GM18907 (cell line): ENCODE measurements around the gene C17orf114.

Source experiments
- ATAC-seq: cut with Tn5 transposase; IDR thresholded peaks from one replicate; pipeline ENCODE4 v1.9.1; 2021; ENCODE audit warnings: mild to moderate bottlenecking, moderate library complexity; ENCODE audit not compliant: unreplicated experiment

Gene C17orf114

GRCh38 chr17:4788159-4788806 lies 13.8 kb downstream of the C17orf114 start:
- no peak for ATAC-seq

GRCh38 chr17:4786516-4786915 lies 15.6 kb downstream of the C17orf114 start:
- no peak for ATAC-seq

GRCh38 chr17:4786106-4786511 lies 16.0 kb downstream of the C17orf114 start, which contains the start of gene VMO1:
Gene VMO1 (minus strand): TSS chr17:4786364. CDS start chr17:4786352, 12 bp downstream.
- no peak for ATAC-seq

GRCh38 chr17:4785311-4786105 lies 16.6 kb downstream of the C17orf114 start:
- no peak for ATAC-seq

- no peak for ATAC-seq
Measured at GRCh38 chr17:4782652-4783051, 19.5 kb downstream of the C17orf114 start.

GRCh38 chr17:4780325-4780955 lies 21.7 kb downstream of the C17orf114 start:
- ATAC-seq = no peak

- no peak for ATAC-seq
Measured at GRCh38 chr17:4777969-4778760, 24.0 kb downstream of the C17orf114 start.

- ATAC-seq = no peak
Measured at GRCh38 chr17:4772235-4772613, 29.9 kb downstream of the C17orf114 start.

GRCh38 chr17:4771519-4772234 lies 30.5 kb downstream of the C17orf114 start, which contains the start of gene TM4SF5:
Gene TM4SF5 (plus strand): TSS chr17:4771886. CDS start chr17:4771923, 37 bp downstream.
- ATAC-seq = no peak

- no peak for ATAC-seq
Measured at GRCh38 chr17:4769628-4770027, 32.5 kb downstream of the C17orf114 start.

GRCh38 chr17:4768298-4768697 lies 33.8 kb downstream of the C17orf114 start:
- ATAC-seq = no peak

GRCh38 chr17:4766723-4767122 lies 35.4 kb downstream of the C17orf114 start:
- ATAC-seq = no peak

GRCh38 chr17:4766201-4766600 lies 35.9 kb downstream of the C17orf114 start:
- ATAC-seq = no peak

GRCh38 chr17:4764595-4764994 lies 37.5 kb downstream of the C17orf114 start:
- ATAC-seq = no peak

GRCh38 chr17:4759776-4760236 lies 42.3 kb downstream of the C17orf114 start:
- ATAC-seq = no peak

- no peak for ATAC-seq
Measured at GRCh38 chr17:4753392-4753791, 48.7 kb downstream of the C17orf114 start.

- no peak for ATAC-seq
Measured at GRCh38 chr17:4751932-4752331, 50.2 kb downstream of the C17orf114 start.
